CD4-positive, alpha-beta T cell treated with Interleukin-15 for 1 hour (primary cell): ENCODE measurements around the gene SGMS1.
A peak's percentile ranks its signal among the peaks of the same experiment; 100 is the strongest.
"Not testable (repeated sequence)": the region's sequence is repeated elsewhere in the genome, so short reads cannot be mapped to it uniquely, and the experiment has no call there.

Experiments
- DNase-seq: peaks from one replicate; pipeline ENCODE4 v3.0.0-alpha.2; 2020

Gene SGMS1

DNA sequence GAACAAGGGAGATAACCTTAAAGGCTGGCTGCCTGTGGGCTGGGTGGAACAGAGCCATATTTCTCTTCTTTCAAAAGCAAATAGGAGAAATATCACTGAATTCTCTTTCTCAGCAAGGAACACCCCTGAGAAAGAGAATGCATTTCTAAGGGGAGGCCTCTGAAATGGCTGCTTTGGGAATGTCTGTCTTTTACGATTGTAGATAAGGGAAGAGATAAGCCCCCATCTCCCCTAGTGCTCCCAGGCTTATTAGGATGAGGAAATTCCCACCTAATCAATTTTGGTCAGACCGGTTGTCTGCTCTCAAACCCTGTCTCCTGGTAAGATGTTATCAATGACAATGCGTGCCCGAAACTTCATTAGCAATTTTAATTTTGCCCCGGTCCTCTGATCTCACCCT lies 178.0 kb downstream of the SGMS1 start:
- not testable (repeated sequence) for DNase-seq

DNA sequence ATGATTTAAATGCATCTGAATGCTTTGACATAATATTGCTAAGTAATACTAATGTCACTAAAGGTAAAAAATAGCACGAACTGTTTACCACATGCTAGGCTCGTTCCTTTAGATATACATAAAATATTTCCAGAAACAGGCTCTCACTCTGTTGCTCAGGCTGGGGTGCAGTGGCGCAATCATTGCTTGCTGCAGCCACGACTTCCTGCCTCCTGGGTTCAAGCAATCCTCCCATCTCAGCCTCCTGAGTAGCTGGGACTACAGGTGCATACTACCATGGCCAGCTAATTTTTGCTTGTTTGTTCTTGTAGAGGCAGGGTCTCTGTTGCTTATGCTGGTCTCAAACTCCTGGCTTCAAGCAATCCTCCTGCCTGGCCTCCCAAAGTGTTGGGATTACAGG lies 183.3 kb downstream of the SGMS1 start:
- no peak for DNase-seq

DNA sequence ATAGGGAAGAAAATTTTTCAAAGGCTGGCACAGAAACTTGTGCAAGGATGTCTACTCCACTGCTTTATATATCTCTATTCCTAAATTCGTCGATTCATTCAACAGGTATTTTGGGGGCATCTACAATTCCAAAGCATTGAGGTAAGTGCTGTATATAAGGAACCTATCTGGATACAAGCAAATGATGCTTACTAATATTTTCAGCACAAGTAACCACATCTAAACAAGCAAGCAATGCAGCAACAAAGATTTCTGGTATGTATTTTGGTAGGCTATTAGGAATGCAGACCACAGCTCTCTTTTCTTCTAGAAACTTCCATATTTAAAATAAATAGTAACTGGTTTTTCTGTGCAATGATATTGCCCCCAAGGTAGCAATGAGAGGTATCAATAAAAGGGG lies 183.9 kb downstream of the SGMS1 start:
- DNase-seq = no peak

DNA sequence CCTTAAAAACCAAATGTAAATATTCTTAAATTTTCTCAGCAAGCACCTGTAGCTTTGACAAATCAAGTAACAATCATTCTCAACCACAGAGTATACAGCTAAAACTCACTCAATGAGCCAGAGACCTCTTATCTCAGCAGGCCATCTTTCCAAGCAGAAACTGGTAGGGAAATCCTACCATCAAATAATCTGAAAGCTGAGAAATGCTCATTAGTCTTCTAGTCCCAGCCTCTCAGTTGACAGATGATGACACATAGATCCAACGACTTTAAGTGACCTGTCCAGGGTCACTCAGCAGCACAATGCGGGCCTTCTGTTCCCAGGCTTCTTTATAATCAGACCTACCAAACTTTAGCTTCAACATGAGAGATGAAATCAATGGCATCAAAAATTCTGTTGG lies 184.6 kb downstream of the SGMS1 start:
- DNase-seq = no peak

DNA sequence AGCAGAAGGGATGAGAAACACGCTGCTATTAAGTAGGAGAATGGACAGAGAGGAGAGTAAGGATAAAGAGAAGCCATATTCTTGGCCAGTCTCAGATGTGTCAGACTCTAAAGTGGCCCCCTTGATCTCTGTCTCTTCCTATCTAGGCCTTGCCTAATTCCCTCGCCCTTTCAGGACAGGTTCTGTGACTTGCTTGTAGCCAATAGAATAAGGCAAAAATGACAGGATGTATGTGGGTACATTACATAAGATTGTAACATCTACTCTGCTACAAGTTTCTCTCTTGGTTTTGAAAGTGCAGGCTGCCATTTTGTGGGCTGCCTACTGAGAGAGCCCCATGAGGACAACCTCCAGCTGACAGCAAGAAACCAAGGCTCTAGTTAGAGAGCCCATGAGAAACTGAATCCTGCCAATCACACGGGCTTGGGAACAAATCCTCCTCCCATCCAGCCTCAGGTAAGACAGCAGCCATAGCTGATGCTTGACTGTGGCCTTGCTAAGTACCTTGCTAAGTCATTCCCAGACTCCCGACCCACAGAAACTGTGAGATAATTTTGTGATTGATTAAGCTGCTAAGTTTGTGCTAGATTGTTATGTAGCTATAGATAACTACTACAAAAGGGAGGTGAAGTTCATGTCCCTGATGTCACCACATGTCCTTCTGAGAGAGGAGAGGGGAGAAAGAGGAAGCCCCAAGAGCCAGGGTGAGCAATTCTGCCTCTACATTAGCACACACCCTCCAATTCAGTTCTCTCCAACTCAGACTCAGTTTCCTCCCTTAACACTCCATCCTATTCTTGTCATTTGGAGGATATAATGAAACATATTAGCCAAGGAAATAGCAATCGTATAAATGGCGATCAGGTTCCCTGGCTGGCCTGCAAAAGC lies 185.5 kb downstream of the SGMS1 start:
- DNase-seq = no peak

DNA sequence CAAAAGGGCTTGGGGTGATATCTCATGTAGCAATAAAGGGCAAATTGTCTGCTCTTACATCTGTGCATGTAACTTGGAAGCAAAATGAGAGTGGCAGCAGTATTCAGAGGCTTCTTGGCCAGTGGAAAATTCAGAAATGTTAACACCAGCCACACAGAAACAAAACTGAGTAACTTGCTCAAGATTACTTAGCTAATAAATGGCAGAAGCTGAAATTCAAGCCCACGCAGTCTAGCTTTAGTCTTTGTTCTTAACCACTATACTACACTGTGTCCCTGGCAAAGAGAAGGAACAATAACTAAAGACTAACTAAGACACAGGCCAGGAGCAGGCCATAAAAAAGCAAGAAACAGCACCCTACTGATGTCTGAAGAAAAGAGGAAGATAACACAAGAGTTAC lies 186.5 kb downstream of the SGMS1 start:
- no peak for DNase-seq

DNA sequence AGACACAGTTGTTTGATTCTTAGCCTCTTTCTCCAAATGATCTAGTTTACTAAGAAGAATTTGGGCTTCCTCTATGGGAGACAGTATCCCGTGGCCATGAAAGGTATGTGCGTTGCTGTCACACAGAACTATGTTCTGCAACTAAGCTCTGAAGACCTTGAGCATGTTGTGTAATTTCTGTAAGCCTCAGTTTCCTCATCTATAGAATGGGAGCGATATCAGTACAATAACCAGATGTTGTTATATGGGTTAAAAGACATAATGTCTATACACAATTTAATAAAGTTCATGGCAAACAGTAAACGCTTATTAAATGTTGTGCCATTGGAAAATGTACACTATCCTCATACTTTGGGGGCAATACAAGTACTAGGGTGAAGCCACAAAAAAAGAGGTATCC lies 187.0 kb downstream of the SGMS1 start:
- DNase-seq = no peak

DNA sequence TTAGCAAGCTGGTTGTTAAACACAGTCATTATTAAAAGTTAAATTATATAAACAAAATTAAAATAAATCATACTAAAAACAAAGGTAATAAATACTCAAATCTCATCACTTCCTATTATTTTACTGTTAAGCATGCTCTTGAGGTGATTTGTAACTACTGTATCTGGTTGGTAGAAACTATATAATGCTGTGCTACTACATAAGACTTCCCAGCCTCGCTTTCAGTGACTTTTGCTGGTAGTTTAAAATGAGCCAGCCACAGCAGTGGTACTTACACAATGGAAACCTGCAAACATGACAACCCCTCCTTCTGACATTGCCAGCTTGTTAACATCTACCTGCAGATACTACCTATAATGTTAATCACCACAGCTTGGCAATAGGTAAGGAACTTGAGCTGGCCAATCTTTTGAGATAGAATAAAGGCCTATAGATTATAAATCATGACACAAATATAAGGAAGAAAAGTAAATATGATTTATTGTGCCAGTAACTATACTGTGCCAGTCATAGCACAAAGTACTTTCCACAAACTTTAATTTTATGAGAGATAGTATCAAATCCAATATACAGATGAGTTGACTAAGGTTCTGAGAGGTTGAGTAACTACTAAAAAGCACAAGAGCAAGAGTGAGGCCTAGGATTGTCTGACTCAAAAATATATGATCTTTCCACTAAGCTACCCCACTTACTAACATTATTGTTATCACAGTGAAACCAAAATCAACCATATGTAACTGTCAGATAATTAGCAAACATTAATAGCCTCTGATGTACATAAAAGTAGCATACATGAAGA lies 191.3 kb downstream of the SGMS1 start:
- DNase-seq = no peak

DNA sequence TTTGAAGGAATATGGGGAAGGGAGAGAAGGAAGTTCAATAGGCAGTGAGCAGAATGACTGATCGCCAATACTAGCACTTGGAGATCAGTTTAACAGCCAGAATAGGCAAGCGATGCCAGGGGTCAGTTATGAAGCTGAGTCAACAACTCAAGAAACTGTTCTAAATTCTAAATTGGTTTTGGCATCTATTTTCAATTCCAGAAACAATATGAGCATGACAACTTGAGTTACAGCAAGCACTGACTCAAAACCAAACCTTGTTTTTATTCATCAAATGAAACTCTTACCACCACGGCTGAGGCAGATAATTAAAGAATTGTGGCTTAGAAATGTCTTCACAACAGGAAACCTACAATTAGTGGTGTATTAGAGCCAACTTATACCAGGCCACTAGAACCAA lies 192.0 kb downstream of the SGMS1 start:
- no peak for DNase-seq

DNA sequence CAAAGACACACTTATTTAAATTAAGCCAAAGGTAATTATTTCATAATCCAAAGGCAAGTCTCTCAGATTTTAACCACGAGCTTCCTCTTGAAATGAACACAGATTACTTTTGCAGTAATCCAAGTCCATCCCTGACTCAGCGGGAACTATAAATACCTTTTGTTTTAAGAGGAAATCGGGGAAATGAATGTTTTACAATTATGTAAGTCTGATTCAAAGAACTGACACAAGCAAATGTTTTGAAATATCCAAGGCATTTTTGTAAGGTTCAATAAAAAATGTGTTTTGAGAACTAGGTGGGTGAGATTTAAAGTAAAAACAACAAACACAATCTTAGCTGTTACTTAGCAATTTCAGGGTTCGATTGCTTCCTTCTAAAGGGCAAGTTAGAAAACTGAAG lies 192.6 kb downstream of the SGMS1 start:
- no peak for DNase-seq

DNA sequence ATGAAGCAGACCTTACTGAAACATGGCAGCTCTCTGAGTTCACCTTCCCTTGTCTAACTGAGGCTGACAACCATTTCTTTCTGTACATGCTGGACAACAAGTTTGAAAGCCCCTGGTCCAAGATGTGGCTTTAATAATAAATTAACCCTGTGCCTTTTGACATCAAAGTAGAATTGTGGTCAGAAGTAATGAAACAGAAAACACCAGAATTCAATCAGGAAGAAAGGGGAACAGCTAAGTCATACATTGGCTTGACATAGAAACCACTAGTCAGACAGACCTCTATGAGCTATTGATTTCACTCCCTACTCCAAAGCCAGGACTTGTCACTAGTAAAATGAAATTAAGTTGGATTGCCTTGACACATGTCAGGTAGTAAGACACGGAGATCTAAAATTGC lies 197.3 kb downstream of the SGMS1 start:
- no peak for DNase-seq

DNA sequence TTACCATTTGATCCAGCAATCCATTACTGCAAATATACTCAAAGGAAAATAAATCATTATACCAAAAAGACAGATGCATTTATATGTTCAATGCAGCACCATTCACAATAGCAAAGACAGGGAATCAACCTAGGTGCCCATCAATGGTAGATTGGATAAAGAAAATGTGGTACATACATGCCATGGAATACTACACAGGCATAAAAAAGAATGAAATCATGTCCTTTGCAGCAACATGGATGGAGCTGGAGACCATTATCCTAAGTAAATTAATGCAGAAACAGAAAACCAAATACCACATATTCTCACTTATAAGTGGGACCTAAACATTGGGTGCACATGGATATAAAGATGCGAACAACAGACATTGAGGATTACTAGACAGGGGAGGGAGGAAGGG lies 198.5 kb downstream of the SGMS1 start:
- DNase-seq = not testable (repeated sequence)

DNA sequence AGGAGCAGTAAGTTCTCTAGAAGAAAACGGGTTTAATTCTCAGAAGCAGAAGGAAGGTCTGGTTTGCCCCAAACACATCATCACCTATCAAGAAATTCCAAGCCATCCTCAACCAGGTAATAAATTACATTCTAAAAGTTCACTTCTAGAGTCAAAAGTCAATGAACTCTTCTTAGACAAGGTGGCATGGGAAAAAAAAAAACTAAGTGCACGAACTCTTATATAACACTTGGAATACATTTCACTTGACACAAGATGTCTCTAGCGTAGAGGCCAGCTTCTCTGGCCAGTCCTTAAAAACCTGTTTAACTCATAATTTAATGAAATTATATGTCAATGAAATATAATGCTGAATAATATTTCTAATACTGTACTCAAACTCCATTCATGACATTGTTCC lies 200.3 kb downstream of the SGMS1 start:
- DNase-seq = no peak

DNA sequence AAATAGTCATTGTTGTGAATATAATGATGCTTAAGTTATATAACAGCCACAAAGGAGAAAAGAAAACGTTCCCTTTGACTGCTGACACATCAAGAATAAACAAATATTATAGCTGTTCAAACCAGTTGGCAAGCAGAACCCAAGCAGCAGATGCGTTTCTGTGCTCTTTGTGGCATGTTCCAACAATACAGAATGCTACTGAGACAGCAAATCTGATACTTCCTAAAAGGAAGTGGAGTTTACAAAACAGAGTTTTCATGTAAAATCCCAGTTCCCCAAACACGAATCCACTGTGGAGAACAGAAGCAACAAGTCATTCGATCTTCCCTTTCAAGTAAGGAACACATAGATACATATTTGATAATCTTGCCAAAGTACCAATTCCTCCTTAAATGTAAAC lies 201.5 kb downstream of the SGMS1 start:
- DNase-seq = no peak

DNA sequence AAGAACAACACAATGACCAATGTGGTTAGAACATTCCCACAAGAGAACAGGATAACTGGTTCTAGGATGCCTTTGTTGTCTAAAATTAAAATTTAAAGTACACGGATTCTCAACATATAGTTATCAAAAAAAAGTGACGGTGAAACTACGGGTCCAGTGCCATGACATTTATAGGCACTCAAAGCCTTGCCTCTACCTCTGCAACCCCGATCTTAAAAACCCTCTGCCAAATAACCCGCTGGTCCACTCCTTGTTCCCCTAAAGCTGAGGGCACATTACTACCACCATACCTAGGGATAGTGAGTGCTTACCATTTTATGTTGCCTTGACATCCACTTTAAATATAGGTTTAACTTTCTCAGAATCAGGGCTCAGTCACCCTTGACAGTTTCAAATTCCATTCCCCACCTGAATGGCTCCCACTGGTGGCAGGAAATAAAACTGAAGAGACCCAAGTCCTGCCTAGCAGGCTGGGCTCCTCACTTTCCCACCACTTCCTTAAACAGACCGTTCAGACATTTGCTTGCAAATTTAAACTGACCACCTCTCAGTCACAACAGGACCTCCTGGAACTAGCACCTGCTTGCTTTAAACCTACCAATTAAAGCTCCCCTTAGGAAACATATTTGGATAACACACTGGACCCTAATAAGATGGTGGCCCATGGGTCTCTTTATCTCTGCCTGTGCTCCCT lies 202.6 kb downstream of the SGMS1 start:
- peak; percentile 44 for DNase-seq

DNA sequence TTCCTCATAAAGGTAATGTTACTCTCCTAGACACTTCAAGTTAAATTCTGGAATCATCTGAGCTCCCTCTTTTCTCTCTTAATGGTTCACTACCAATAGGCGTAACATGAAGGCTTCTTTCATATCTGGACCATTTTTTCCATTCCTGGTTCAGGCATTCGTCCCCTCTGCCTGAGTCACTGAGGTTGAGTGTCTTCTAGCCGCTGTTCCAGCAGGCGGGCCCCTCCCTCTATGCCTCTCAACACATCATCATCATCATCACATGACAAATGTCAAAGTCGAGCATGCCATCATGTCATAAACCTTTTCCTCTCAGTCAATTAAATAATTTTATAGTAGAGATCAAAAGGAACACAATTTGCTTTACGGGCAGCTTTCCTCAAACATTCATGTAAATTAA lies 203.6 kb downstream of the SGMS1 start:
- DNase-seq = no peak

DNA sequence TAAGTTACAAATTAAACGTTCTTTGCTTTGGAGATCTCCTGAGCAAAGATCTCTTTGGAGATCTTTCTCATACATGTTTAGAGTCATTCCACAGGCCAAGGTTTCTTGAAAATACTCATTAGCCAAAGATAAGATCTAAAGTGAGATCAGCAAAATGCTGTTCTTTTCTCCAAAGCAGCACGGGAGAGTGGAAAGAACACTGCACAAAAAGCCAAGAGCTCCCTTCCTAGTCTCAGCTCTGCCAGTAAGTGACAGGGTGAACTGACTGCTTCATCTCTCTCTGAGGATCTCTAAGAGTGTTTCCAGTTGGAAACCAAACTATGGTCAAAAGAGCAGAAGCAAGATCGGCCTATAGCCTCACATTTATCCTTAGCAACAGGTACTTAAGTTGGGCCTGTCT lies 204.0 kb downstream of the SGMS1 start:
- no peak for DNase-seq

DNA sequence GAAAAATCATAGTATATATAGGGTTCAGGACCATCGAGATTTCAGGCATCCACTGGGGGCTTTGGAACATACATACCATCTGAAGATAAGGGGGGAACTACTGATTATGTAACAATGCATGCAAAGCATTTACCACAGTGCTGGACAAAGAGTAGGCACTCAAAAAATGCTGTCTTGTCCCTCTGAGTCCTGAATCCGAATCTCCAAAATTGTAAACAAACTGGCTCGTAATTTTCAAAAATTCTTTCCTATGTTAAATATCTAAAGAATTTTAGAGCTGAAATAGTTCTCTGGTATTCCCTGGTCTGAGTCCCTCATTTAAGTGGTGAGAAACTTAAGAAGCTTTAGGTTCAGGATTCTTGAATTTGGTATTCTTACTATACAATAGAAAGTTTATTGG lies 204.7 kb downstream of the SGMS1 start:
- DNase-seq = no peak

DNA sequence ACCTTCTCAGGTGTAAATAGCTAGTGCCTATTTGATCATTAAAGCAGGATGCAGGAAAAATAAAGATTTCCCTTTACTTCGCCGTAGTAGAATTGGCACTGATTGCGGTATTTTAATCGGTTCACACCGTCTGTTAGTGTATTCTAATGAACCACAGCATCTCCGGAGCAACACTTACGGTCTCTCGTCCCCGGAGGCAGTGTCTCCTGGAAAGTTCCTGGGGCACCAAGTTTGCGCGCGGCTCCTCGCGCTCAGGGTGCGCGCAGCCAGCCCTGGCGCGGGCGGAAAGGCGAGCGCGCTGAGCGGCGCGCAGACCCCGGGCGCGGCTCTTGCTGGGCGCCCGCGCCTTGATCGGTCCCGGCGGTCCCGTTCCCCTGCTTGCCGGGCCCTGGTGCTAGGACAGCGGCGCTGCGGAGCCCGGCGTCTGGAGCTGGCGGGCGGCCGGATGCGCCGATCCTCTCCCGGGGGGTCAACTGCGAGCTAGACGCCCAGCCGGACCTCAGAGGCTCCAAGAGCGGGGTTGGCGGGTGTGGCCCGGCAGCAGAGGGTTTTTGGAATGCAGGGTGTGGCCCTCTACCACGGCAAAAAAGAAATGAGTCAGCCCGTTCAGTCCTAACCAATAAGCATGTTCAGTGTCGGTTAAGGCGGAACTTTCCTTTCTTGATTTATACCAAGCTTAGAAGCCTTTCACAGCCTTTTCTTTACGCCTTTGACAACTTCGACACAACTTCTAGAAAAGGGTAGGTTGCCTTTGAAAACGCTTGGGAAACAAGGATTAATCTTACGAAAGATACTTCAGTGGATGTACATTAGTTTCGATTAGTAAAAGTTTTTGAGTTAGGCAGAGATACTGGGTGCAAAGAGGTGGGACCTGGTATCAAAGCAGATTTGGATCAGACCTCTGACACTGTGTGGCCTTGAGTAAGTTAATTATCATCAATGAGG lies 205.6 kb downstream of the SGMS1 start:
- DNase-seq = peak; percentile 57

DNA sequence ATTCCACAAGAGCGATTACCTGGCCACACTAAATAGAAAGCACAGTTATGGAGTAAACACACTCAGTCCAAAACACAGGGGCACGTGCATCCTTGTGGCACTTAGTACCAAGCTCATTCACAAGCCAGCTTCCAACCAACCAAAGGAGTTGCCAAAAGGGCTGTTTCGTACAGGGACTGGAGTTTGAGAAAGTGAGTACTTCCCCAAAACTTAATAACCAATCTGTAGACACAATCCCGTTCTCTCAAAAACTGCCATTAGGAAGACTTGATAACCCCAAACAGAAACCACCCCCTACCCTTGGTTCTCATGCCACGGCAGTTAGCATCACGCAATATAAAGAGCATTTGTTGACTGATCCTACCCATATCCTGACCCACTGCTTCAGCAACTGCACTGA lies 206.3 kb downstream of the SGMS1 start:
- no peak for DNase-seq

DNA sequence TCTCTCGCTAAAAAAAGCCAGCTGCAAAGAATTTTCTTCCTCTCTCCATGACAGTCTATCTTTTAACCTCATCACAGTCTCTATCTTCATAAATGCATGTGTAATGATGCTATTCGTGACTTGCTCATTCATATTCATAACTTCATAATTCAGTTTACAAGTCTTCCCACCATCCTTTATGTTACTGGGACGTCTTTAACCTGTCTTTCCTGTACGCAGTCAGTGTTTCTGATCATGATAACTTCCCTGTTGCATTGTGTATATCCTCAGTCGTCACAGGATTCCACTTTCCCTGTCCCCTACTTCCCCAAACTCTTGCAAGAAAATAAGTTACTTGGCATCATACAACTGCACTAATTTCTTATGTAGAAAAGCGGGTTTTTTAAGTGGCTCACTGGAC lies 206.9 kb downstream of the SGMS1 start:
- no peak for DNase-seq

DNA sequence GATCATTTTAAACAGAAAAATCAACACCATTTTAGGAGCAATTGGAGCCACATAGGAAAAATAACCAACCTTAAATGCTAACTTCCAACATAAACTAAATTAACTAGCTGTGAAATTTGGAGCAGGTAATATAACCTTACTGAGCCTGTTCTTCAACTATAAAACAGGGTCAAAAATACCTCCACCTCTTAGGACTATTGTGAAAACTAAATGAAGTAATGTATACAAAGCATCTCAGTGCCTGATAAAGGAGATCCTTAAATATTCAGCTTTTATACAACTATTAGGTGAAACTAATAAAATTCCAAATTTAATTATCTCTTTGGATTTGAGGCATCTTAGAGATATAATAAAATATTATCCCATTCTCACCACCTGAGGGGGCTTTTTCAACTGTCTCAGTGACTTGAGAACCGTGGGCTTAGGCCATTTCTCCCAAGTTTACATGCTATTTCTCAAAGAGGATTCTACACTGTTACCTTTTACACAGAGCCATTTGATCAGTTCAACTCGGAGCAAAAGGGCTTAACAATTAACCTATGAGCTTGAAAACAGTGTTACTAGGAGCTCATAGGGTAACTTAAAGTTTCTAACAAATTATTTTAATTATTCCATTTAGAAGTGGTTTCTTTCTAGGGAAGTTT lies 207.5 kb downstream of the SGMS1 start:
- no peak for DNase-seq
